CD4-positive, alpha-beta memory T cell (primary cell): ENCODE measurements around the gene PLEKHG2. TPM values are rescaled to one million over a fixed set of nuclear protein-coding genes. Genes with fewer than 3 reads are reported as not detected.

Experiments used
- CTCF ChIA-PET: fragments of 350-600 bp; sonication (Branson Sonifier 250); formaldehyde crosslinking; loops from one replicate; lab custom pipeline; 2021; ENCODE audit warnings: inconsistent platforms; ENCODE audit not compliant: partially characterized antibody; lab: Charles Lee
- POLR2A ChIA-PET: fragments of 350-600 bp; sonication (Branson Sonifier 250); formaldehyde crosslinking; loops from one replicate; lab custom pipeline; 2021; ENCODE audit not compliant: partially characterized antibody; lab: Charles Lee
- DNase-seq, 5 donors: peaks; one replicate each; pipeline versions ENCODE4 v3.0.0 to v3.0.0-alpha.2; 2020 to 2022; ENCODE audit warnings: mixed read lengths in 1 of 5
- H3K27ac ChIP-seq: one replicate; pipeline ENCODE4 v1.7.0; 2013; ENCODE audit warnings: low read depth, low read length
- H3K27me3 ChIP-seq: 2 replicates; pipeline ENCODE4 v1.7.0; 2013; ENCODE audit warnings: mild to moderate bottlenecking, low read length, moderate library complexity; ENCODE audit not compliant: insufficient read depth
- H3K36me3 ChIP-seq: 2 replicates; pipeline ENCODE4 v1.7.0; 2013; ENCODE audit warnings: mild to moderate bottlenecking, low read length, moderate library complexity; ENCODE audit not compliant: insufficient read depth
- H3K4me1 ChIP-seq: 2 replicates; pipeline ENCODE4 v1.7.0; 2013; ENCODE audit warnings: mild to moderate bottlenecking, low read length, moderate library complexity; ENCODE audit not compliant: insufficient read depth
- H3K4me3 ChIP-seq, 2 donors: one replicate each; pipeline ENCODE4 v1.7.0; 2013; ENCODE audit warnings: low read length in 2 of 2, mild to moderate bottlenecking in 1 of 2
- H3K9me3 ChIP-seq, 2 donors: one replicate each; pipeline ENCODE4 v1.7.0; 2013; ENCODE audit warnings: low read length in 2 of 2, control low read depth in 1 of 2; ENCODE audit not compliant: control insufficient read depth in 1 of 2
- H3K27ac Mint-ChIP-seq, 7 donors: one replicate each; pipeline ENCODE4 v1.8.0; 2020 to 2021; ENCODE audit warnings: mixed read lengths in 7 of 7, mild to moderate bottlenecking in 6 of 7, inconsistent platforms in 3 of 7, moderate library complexity in 3 of 7
- H3K27me3 Mint-ChIP-seq, 2 donors: one replicate each; pipeline ENCODE4 v1.8.0; 2020 to 2021; ENCODE audit warnings: mixed read lengths in 2 of 2
- H3K36me3 Mint-ChIP-seq, 2 donors: one replicate each; pipeline ENCODE4 v1.8.0; 2020 to 2021; ENCODE audit warnings: mixed read lengths in 2 of 2, inconsistent platforms in 1 of 2, mild to moderate bottlenecking in 1 of 2
- H3K4me1 Mint-ChIP-seq, 4 donors: one replicate each; pipeline ENCODE4 v1.8.0; 2020 to 2021; ENCODE audit warnings: mixed read lengths in 4 of 4, mild to moderate bottlenecking in 1 of 4
- H3K4me3 Mint-ChIP-seq, 8 donors: one replicate each; pipeline ENCODE4 v1.8.0; 2020 to 2021; ENCODE audit warnings: mixed read lengths in 8 of 8, mild to moderate bottlenecking in 7 of 8, moderate library complexity in 6 of 8, inconsistent platforms in 3 of 8
- H3K9me3 Mint-ChIP-seq, 8 donors: one replicate each; pipeline ENCODE4 v1.8.0; 2020 to 2021; ENCODE audit warnings: mixed read lengths in 8 of 8, mild to moderate bottlenecking in 5 of 8, inconsistent platforms in 3 of 8, moderate library complexity in 1 of 8
- intact Hi-C: fragments of 100-400 bp; cut with micrococcal nuclease; formaldehyde crosslinking; loops from one replicate; pipeline ENCODE4 v1.15.1; 2023
- polyA plus RNA-seq, 2 donors: library from polyadenylated mRNA; unstranded; fragments of 300-500 nt; fragmentation: Illumina TruSeq; gene quantifications; one replicate each; pipeline ENCODE4 v1.2.3, GENCODE V29; 2021
- total RNA-seq, 2 experiments: library from RNA; stranded (reverse); gene quantifications; one replicate each; pipeline ENCODE4 v1.2.3, GENCODE V29; 2021

Gene PLEKHG2
- total and polyA plus RNA-seq, 4 experiments from 2014 or later: 1.4 to 17.0 (median 8.6) TPM

GRCh38 chr19:39397360-39398296 is 14.8 kb upstream of the PLEKHG2 start:
- CTCF ChIA-PET: interaction anchor here (0.7 to 15.4 kb wide), 15 partner anchors 10 to 142 kb away, joined by 3 to 215 read pairs (median 5); partner anchors contain the start of genes EID2B, PLEKHG2, RPS16 and SUPT5H
- peaks cover 32 to 67% (median 53%) of the 10 kb centered on the region in 4 donors for H3K4me1 Mint-ChIP-seq
- intact Hi-C loops: loop anchor here (1.0 to 2.0 kb wide), 2 partner anchors 15 to 135 kb away; partner anchors contain the start of genes EID2B and PLEKHG2

GRCh38 chr19:39398297-39398864 is 14.1 kb upstream of the PLEKHG2 start:
- H3K4me3 ChIP-seq: peak overlapping the region in 1 of 2 donors; percentile 21
- Mint-ChIP-seq H3K4me1 (peaks cover 32 to 71% (median 55%) of the 10 kb centered on the region in 4 donors), H3K27me3 (no peaks in the 10 kb centered on the region), H3K9me3 (no peaks in the 10 kb centered on the region), H3K36me3 (peaks cover 11 to 37% of the 10 kb centered on the region in 2 donors), H3K4me3 (peak overlapping the region in 6 of 8 donors; percentile 57 to 70 (median 64)), H3K27ac (peak overlapping the region; percentile 94 to 100 (median 97))
- intact Hi-C loops: no loop called here
- CTCF ChIA-PET: interaction anchor here (0.9 to 15.4 kb wide), 12 partner anchors 9 to 141 kb away, joined by 3 to 215 read pairs (median 7); partner anchors contain the start of genes EID2B, PLEKHG2, RPS16 and SUPT5H
- H3K27me3 ChIP-seq: no peaks in the 10 kb centered on the region
- peak in 3 of 5 donors; percentile 22 to 74 (median 26) for DNase-seq
- H3K4me1 ChIP-seq: peaks cover 64% of the 10 kb centered on the region
- POLR2A ChIA-PET: interaction anchor here (0.8 to 10.1 kb wide), 10 partner anchors 10 to 63 kb away, joined by 3 to 384 read pairs (median 10); partner anchors contain the start of genes GMFG, PLEKHG2, RPS16 and SAMD4B
- H3K27ac ChIP-seq: peak overlapping the region; percentile 72
- peaks cover 20% of the 10 kb centered on the region for H3K36me3 ChIP-seq
- H3K9me3 ChIP-seq: no peaks in the 10 kb centered on the region

More at GRCh38 chr19:39397360-39398296, 14.8 kb upstream of the PLEKHG2 start:
- Histone ChIP-seq H3K27me3 (no peaks in the 10 kb centered on the region), H3K4me1 (peaks cover 58% of the 10 kb centered on the region), H3K27ac (peak overlapping the region; percentile 72), H3K4me3 (peak overlapping the region in 1 of 2 donors; percentile 21), H3K36me3 (peaks cover 22% of the 10 kb centered on the region), H3K9me3 (no peaks in the 10 kb centered on the region)
- Mint-ChIP-seq H3K36me3 (peaks cover 13 to 38% of the 10 kb centered on the region in 2 donors), H3K27me3 (no peaks in the 10 kb centered on the region), H3K4me3 (peak overlapping the region; percentile 57 to 70 (median 64)), H3K27ac (peak overlapping the region; percentile 94 to 100 (median 97)), H3K9me3 (no peaks in the 10 kb centered on the region)
- POLR2A ChIA-PET: interaction anchor here (0.8 to 10.1 kb wide), 11 partner anchors 10 to 62 kb away, joined by 3 to 384 read pairs (median 9); partner anchors contain the start of genes GMFG, PLEKHG2, RPS16 and SAMD4B
- peak; percentile 90 to 91 (median 91) for DNase-seq

GRCh38 chr19:39399668-39400050 is 12.8 kb upstream of the PLEKHG2 start:
- H3K4me3 Mint-ChIP-seq: peak overlapping the region in 6 of 8 donors; percentile 0 to 60 (median 54)
- no peak for DNase-seq
- peaks cover 4 to 27% of the 10 kb centered on the region in 2 donors for H3K36me3 Mint-ChIP-seq
- intact Hi-C loops: loop anchor here (2.0 kb wide), 1 partner anchor 45 kb away; the partner anchor contains the start of gene SUPT5H
- Histone ChIP-seq H3K27me3 (no peaks in the 10 kb centered on the region), H3K4me1 (peaks cover 70% of the 10 kb centered on the region), H3K4me3 (no peak overlapping the region), H3K27ac (peak overlapping the region; percentile 100), H3K9me3 (no peaks in the 10 kb centered on the region), H3K36me3 (peaks cover 11% of the 10 kb centered on the region)
- H3K27me3 Mint-ChIP-seq: no peaks in the 10 kb centered on the region
- ChIA-PET POLR2A (interaction anchor here (0.9 to 11.3 kb wide), 5 partner anchors 8 to 36 kb away, joined by 3 to 384 read pairs (median 181); partner anchors contain the start of genes MED29, PAF1, PLEKHG2 and RPS16), CTCF (interaction anchor here (4.0 to 15.4 kb wide), 3 partner anchors 8 to 36 kb away, joined by 15 to 215 read pairs (median 54); partner anchors contain the start of genes PLEKHG2, RPS16 and ZFP36)
- peak overlapping the region; percentile 81 to 100 (median 94) for H3K27ac Mint-ChIP-seq
- no peaks in the 10 kb centered on the region for H3K9me3 Mint-ChIP-seq
- H3K4me1 Mint-ChIP-seq: peaks cover 31 to 77% (median 59%) of the 10 kb centered on the region in 4 donors

GRCh38 chr19:39400061-39400460 is 12.4 kb upstream of the PLEKHG2 start:
- intact Hi-C loops: loop anchor here (2.0 kb wide), 1 partner anchor 45 kb away; the partner anchor contains the start of gene SUPT5H
- no peak overlapping the region for H3K4me3 ChIP-seq
- H3K9me3 ChIP-seq: no peaks in the 10 kb centered on the region
- Mint-ChIP-seq H3K4me3 (peak overlapping the region in 4 of 8 donors; percentile 0 to 60 (median 56)), H3K27ac (peak overlapping the region; percentile 81 to 100 (median 94)), H3K4me1 (peaks cover 31 to 79% (median 63%) of the 10 kb centered on the region in 4 donors), H3K27me3 (no peaks in the 10 kb centered on the region), H3K9me3 (no peaks in the 10 kb centered on the region), H3K36me3 (peaks cover 3 to 24% of the 10 kb centered on the region in 2 donors)
- peak overlapping the region; percentile 100 for H3K27ac ChIP-seq
- ChIA-PET POLR2A (interaction anchor here (0.9 to 11.3 kb wide), 4 partner anchors 8 to 35 kb away, joined by 3 to 384 read pairs (median 228); partner anchors contain the start of genes MED29, PAF1, PLEKHG2 and RPS16), CTCF (interaction anchor here (4.5 to 15.4 kb wide), 2 partner anchors 12 to 35 kb away, joined by 15 to 215 read pairs; partner anchors contain the start of genes PLEKHG2 and RPS16)
- no peak for DNase-seq
- peaks cover 7% of the 10 kb centered on the region for H3K36me3 ChIP-seq
- no peaks in the 10 kb centered on the region for H3K27me3 ChIP-seq
- H3K4me1 ChIP-seq: peaks cover 74% of the 10 kb centered on the region

- Histone ChIP-seq H3K27me3 (no peaks in the 10 kb centered on the region), H3K4me1 (peaks cover 84% of the 10 kb centered on the region), H3K4me3 (peak overlapping the region in 1 of 2 donors; percentile 13), H3K27ac (peak overlapping the region; percentile 100), H3K36me3 (peaks cover 3% of the 10 kb centered on the region), H3K9me3 (no peaks in the 10 kb centered on the region)
- H3K36me3 Mint-ChIP-seq: peaks cover 0 to 18% of the 10 kb centered on the region in 2 donors
- peak overlapping the region; percentile 78 to 96 (median 83) for H3K4me3 Mint-ChIP-seq
- peak overlapping the region; percentile 98 to 100 (median 99) for H3K27ac Mint-ChIP-seq
- H3K9me3 Mint-ChIP-seq: no peaks in the 10 kb centered on the region
- no peak for DNase-seq
- intact Hi-C loops: loop anchor here (1.0 to 2.0 kb wide), 2 partner anchors 11 to 44 kb away; partner anchors contain the start of genes PLEKHG2 and SUPT5H
- POLR2A ChIA-PET: interaction anchor here (0.7 to 11.3 kb wide), 14 partner anchors 7 to 1205 kb away, joined by 3 to 384 read pairs (median 10); partner anchors contain the start of genes GMFG, MED29, PAF1 and PLEKHG2
- H3K4me1 Mint-ChIP-seq: peaks cover 36 to 89% (median 71%) of the 10 kb centered on the region in 4 donors
- CTCF ChIA-PET: interaction anchor here (1.0 to 15.4 kb wide), 6 partner anchors 11 to 279 kb away, joined by 3 to 215 read pairs (median 6); partner anchors contain the start of genes GMFG, PLEKHG2 and RPS16
- no peaks in the 10 kb centered on the region for H3K27me3 Mint-ChIP-seq
These were observed 11.4 kb upstream of the PLEKHG2 start for GRCh38 chr19:39401070-39401548.
